Measurements from ENCODE around the gene CRYAB.

- TF ChIP-seq, protein P1, sequence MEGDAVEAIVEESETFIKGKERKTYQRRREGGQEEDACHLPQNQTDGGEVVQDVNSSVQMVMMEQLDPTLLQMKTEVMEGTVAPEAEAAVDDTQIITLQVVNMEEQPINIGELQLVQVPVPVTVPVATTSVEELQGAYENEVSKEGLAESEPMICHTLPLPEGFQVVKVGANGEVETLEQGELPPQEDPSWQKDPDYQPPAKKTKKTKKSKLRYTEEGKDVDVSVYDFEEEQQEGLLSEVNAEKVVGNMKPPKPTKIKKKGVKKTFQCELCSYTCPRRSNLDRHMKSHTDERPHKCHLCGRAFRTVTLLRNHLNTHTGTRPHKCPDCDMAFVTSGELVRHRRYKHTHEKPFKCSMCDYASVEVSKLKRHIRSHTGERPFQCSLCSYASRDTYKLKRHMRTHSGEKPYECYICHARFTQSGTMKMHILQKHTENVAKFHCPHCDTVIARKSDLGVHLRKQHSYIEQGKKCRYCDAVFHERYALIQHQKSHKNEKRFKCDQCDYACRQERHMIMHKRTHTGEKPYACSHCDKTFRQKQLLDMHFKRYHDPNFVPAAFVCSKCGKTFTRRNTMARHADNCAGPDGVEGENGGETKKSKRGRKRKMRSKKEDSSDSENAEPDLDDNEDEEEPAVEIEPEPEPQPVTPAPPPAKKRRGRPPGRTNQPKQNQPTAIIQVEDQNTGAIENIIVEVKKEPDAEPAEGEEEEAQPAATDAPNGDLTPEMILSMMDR (conservative IDR thresholded peaks at IDR 0.05; ENCODE audit: low read depth, low read length): no peak
- TF ChIP-seq EZH2 (IDR thresholded peaks at IDR 0.05; ENCODE audit: borderline replicate concordance, low read depth, low read length, poor library complexity, severe bottlenecking): no peak
Observed at GRCh38 chr11:111936040-111936540, 24.5 kb upstream of the CRYAB start.
